NOMO-1 treated with DMSO at 0.1 percent for 48 hours (cell line): ENCODE measurements around the gene ACTG1.
A peak's percentile ranks its signal among the peaks of the same experiment; 100 is the strongest.

ENCODE experiments used
- DNase-seq: peaks from one replicate; lab custom pipeline; 2025; ENCODE audit not compliant: unreplicated experiment; lab: John Stamatoyannopoulos, UW

ACTG1 gene

GRCh38 chr17:81545160-81545949 is 32.8 kb upstream of the ACTG1 start:
- no peak for DNase-seq

DNA sequence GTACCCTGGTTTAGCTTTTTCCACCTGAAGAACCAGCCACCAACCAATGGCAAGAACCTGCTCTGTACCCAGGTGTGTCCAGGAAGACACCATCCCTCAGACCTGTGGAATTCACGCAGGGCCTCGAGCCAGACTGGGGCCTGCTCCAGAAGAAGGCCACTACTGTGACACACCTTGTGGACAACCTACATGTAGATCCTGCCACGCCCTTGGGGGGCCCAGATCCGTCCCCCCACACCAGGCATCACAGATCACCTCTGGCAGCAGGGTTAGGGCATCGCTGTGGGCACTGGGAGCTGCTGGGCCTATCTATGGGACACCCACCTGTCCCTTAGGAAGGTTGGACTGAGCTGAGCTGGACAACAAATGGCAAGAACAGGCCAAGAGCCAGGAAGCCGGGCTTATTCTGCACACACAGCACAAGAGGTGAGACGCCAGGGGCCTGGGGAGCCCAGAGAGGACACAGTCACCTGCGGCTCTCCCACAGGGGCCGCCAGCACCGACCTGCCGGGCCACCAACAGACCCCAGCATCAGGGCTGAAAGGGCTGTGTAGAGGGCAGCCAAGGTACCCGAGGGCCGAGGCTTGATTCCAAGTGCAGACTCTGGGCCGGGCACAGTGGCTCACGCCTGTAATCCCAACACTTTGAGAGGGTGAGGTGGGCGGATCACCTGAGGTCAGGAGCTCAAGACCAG is 31.8 kb upstream of the ACTG1 start:
- no peak for DNase-seq

GRCh38 chr17:81543756-81544155 is 31.2 kb upstream of the ACTG1 start:
- DNase-seq: no peak

DNA sequence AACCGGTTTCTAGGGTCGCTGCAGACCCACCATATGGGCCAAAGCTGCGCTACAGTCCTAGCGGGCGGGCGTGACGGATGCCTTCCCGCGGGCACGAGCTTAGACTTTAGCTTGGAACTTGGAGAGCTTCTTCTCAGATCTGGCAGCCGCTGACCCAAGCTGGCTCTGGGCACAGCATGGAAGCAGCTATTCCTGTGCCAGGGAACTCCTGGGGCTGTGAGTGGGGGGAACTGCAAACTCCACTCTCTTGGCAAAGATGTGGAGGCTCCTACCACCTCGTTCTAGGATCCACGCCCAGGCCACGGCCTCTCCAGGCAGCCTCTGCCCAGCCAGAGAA is 30.7 kb upstream of the ACTG1 start:
- DNase-seq: no peak

- no peak for DNase-seq
These were observed 30.1 kb upstream of the ACTG1 start for GRCh38 chr17:81542431-81543338.

DNA sequence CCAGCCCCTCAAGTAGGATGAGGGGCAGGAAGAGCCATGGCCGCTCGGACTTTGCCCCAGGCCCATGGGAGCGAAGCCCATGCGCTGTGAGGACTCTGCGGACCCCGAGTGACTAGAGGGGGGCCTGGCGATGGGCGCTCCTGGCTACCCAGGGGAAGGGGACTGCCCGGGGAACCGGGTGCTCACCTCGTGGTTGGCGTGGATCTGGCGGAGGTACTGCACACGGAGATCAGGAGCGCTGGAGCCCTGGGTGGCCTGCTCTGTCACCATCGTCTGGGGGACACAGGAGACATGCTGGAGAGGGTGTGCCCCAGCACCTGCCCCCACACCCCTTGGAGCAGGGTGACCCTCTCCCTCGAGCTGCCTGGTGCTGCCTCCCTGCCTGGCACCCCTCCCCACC is 28.5 kb upstream of the ACTG1 start:
- DNase-seq: no peak

- no peak for DNase-seq
These were observed 28.1 kb upstream of the ACTG1 start for GRCh38 chr17:81540676-81541027.

- DNase-seq: no peak
These were observed 27.5 kb upstream of the ACTG1 start for GRCh38 chr17:81539961-81540675.

DNA sequence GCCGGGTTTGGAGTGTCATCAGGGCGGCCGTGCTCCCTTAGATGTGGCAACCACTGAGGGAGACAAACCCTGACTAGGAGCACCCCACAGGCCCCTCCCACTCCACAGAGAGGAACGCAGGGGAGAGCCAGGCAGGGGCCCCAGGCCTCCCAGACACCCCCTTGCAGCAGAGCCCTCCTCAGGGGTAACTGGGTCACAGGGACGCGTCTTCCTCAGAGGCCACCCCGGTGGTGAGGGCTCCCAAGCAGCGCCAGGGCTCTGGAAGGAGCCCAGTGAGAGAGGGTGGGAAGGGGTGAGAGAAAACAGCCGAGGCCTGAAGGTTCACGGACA is 26.9 kb upstream of the ACTG1 start:
- DNase-seq: no peak

DNA sequence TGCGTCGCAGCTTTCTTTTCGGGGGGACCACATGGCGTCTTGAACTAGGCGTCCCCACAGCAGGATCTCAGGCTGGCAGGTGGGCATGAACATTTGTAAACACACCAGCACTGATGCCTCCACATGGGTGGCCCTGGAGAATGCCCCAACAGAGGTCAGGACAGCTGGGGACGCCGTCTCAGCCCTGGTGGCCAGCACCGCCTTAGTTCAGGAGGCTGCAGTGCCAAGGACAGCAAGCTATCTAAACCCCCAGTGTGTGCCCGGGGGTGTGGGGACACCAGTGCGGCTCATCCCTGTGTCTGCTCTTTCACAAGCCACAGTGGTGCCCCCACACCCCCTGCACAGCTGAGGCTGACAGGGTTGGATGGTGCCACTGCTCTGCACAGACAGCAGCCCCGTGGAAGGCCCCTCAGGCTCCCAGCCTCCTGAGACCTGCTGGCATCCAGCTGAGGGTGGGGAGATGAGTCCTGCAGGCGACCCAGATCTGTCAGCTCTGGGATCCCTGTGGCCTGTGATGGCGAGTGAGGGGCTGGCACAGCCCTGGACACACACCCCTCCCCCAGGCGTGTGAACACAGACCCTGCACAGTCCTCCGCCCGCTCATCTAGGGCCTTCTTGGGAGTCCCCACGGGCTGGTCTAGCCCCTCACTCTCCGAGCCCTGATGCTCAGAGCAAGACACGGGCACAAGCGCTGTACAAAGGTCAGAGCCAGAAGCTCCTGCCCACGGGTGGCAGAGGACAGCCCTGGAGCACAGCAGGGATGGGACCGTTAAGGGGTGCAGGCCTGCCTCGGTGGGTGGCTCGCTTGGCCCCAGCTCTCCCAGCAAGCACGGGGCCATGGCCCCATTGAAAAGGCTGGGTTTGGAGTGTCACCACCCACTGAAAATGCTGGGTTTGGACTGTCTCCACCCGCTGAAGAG is 26.3 kb upstream of the ACTG1 start:
- no peak for DNase-seq

- DNase-seq: no peak
These were observed 25.4 kb upstream of the ACTG1 start for GRCh38 chr17:81537856-81538555.

DNA sequence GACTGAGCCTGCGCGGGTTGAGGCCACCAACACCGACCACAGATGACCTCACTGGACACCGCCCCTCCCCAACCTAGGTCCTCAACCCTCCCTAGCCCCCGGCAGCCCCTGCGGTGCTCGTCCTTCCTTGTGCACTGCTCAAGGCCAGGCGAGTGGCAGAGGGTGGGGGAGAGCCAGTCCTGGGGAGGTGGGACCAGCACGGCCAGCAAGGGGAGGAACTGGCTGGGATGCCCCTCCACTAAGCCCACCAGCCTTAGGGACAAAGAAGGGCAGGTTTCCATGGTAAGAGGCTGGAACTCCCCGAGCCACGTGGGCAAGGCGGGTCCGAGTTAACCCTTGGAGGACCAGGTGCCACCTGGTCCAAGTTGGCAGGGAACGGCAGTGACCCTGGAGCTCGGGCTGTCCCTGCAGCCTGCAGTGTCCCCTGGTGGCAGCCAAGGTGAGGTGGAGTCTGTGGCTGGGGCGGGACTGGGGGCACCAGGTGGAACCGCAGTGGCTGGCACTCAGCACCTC is 24.8 kb upstream of the ACTG1 start:
- DNase-seq: peak; percentile 22

DNA sequence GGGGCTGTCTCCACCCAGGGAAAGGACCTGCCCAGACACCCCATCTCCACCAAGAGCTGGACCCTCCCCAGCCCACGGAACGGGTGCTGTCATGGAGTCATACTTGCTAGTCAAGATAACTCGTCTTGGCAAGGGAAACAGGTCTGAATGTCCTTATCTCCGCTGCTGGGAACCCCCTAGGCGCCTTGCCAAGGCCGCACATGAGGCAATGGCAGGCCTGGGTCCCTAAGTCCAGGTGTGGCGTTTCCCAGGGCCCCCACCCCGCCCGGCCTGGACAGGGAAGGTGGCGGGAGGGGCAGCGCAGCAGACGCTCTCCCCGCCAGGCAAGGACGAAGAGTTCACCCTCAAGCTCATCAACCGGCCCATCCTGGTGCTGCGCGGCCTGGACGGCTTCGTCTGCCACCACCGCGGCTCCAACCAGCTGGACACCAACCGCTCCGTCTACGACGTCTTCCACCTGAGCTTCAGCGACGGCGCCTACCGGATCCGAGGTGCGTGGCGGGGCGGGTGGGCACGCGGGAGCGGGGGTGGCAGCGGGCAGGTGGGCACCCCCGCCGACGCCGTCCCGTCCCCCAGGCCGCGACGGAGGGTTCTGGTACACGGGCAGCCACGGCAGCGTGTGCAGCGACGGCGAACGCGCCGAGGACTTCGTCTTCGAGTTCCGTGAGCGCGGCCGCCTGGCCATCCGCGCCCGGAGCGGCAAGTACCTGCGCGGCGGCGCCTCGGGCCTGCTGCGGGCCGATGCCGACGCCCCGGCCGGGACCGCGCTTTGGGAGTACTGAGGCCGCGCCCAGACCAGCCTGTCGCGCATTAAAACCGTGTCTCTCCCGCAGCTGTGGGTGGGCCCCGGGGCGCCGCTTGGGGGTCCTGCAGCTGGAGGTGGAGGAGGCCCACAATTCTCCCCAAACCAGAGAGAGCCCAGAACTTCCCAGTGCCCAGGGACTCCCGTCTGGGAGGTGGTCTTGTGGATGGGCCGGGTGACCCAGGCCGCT is 24.0 kb upstream of the ACTG1 start:
- no peak for DNase-seq

GRCh38 chr17:81535480-81536298 is 23.1 kb upstream of the ACTG1 start:
- DNase-seq: no peak

GRCh38 chr17:81535007-81535328 is 22.4 kb upstream of the ACTG1 start:
- no peak for DNase-seq

GRCh38 chr17:81534157-81535006 is 21.8 kb upstream of the ACTG1 start:
- DNase-seq: no peak
